Peyer's patch (tissue), 4 donors: ENCODE data around the gene GRIFIN.

Source experiments
- POLR2A ChIP-seq, 2 donors: fragments of 450-650 bp; IDR thresholded peaks; one replicate each; pipeline ENCODE4 v1.5.1; 2017; ENCODE audit warnings: antibody characterized with exemption in 2 of 2, mild to moderate bottlenecking in 2 of 2, moderate library complexity in 2 of 2
- TF ChIP-seq, protein P1 (sequence below), 6 experiments: fragments of 450-650 bp in 4 of 6; fragments of 200-600 bp in 2 of 6; sonication (generic) in 1 of 6; IDR thresholded peaks; one replicate each; pipeline ENCODE4 v1.5.1; 2017 to 2019; ENCODE audit warnings: antibody characterized with exemption in 6 of 6, mild to moderate bottlenecking in 3 of 6, moderate library complexity in 1 of 6

DNA sequence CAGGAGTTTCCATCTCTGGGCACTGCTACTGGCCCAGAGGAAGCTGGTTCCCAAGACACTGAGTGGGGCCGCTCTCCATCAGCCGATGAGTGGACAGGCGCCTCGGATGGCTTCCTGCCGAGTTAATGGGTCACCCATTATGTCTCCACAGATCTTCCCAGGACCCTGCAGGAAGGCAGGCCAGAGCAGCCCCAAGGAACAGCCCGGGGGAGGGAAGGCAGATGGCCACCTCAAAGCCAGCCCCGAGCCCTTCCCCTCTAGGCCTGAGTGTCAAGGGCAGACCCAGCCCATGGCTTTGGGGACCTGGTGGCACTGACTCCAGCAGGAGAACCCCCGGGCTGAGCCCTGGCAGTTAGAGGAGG, 40.0 kb upstream of the GRIFIN start:
- TF ChIP-seq, protein P1, sequence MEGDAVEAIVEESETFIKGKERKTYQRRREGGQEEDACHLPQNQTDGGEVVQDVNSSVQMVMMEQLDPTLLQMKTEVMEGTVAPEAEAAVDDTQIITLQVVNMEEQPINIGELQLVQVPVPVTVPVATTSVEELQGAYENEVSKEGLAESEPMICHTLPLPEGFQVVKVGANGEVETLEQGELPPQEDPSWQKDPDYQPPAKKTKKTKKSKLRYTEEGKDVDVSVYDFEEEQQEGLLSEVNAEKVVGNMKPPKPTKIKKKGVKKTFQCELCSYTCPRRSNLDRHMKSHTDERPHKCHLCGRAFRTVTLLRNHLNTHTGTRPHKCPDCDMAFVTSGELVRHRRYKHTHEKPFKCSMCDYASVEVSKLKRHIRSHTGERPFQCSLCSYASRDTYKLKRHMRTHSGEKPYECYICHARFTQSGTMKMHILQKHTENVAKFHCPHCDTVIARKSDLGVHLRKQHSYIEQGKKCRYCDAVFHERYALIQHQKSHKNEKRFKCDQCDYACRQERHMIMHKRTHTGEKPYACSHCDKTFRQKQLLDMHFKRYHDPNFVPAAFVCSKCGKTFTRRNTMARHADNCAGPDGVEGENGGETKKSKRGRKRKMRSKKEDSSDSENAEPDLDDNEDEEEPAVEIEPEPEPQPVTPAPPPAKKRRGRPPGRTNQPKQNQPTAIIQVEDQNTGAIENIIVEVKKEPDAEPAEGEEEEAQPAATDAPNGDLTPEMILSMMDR (IDR thresholded peaks at IDR 0.05), result no peak
- no peak for TF ChIP-seq POLR2A (IDR thresholded peaks at IDR 0.05)
